Right kidney (tissue), 1 donor: Measurements from ENCODE around the gene MBNL1.
"Not testable (repeated sequence)": the region's sequence is repeated elsewhere in the genome, so short reads cannot be mapped to it uniquely, and the experiment has no call there.

Experiments used
- DNase-seq: peaks from one replicate; pipeline ENCODE4 v3.0.0-alpha.2; 2016

Gene MBNL1

GRCh38 chr3:152379415-152380042 is 110.8 kb downstream of the MBNL1 start:
- DNase-seq = no peak

GRCh38 chr3:152380043-152380442 is 111.3 kb downstream of the MBNL1 start:
- DNase-seq = no peak

GRCh38 chr3:152381881-152382295 is 113.2 kb downstream of the MBNL1 start:
- no peak for DNase-seq

- no peak for DNase-seq
Measured at GRCh38 chr3:152382312-152383135, 113.8 kb downstream of the MBNL1 start.

- DNase-seq = no peak
Measured at GRCh38 chr3:152383136-152383606, 114.4 kb downstream of the MBNL1 start.

- no peak for DNase-seq
Measured at GRCh38 chr3:152384412-152384811, 115.7 kb downstream of the MBNL1 start.

- DNase-seq = no peak
Measured at GRCh38 chr3:152385761-152386160, 117.0 kb downstream of the MBNL1 start.

GRCh38 chr3:152386208-152386607 is 117.5 kb downstream of the MBNL1 start:
- no peak for DNase-seq

- DNase-seq = no peak
Measured at GRCh38 chr3:152388631-152389030, 119.9 kb downstream of the MBNL1 start.

- DNase-seq = no peak
Measured at GRCh38 chr3:152389316-152389934, 120.7 kb downstream of the MBNL1 start.

- DNase-seq = no peak
Measured at GRCh38 chr3:152390647-152391046, 121.9 kb downstream of the MBNL1 start.

GRCh38 chr3:152391671-152392070 is 122.9 kb downstream of the MBNL1 start:
- no peak for DNase-seq

- no peak for DNase-seq
Measured at GRCh38 chr3:152392272-152392880, 123.6 kb downstream of the MBNL1 start.

- DNase-seq = no peak
Measured at GRCh38 chr3:152394246-152394645, 125.5 kb downstream of the MBNL1 start.

GRCh38 chr3:152395764-152396163 is 127.0 kb downstream of the MBNL1 start:
- no peak for DNase-seq

- no peak for DNase-seq
Measured at GRCh38 chr3:152396867-152397266, 128.1 kb downstream of the MBNL1 start.

- not testable (repeated sequence) for DNase-seq
Measured at GRCh38 chr3:152397348-152397747, 128.6 kb downstream of the MBNL1 start.

GRCh38 chr3:152398495-152398894 is 129.8 kb downstream of the MBNL1 start:
- DNase-seq = no peak

GRCh38 chr3:152399374-152399773 is 130.6 kb downstream of the MBNL1 start:
- no peak for DNase-seq

GRCh38 chr3:152400887-152401286 is 132.2 kb downstream of the MBNL1 start:
- DNase-seq = no peak

- DNase-seq = no peak
Measured at GRCh38 chr3:152402695-152403451, 134.1 kb downstream of the MBNL1 start.

- DNase-seq = no peak
Measured at GRCh38 chr3:152403632-152404066, 134.9 kb downstream of the MBNL1 start.
